ENCODE measurements around the gene ZKSCAN2.

ZKSCAN2 gene

GRCh38 chr16:25189305-25189704, 68.3 kb downstream of the ZKSCAN2 start:
- TF ChIP-seq BHLHE40 (IDR thresholded peaks at IDR 0.05; ENCODE audit: borderline replicate concordance) (no peak), ELF4 (IDR thresholded peaks at IDR 0.05) (no peak)
- ChIA-PET POLR2A (no interaction called here), CTCF (no interaction called here)
- no peak for DNase-seq (ENCODE audit: extremely low spot score)

GRCh38 chr16:25187491-25187795, 70.2 kb downstream of the ZKSCAN2 start:
- ChIA-PET POLR2A (no interaction called here), CTCF (no interaction called here)
- no peak for DNase-seq (ENCODE audit: extremely low spot score)
- TF ChIP-seq FOXK2 (IDR thresholded peaks at IDR 0.05) (no peak), LEF1 (IDR thresholded peaks at IDR 0.05; ENCODE audit: borderline replicate concordance) (no peak), L3MBTL2 (conservative IDR thresholded peaks at IDR 0.05) (no peak), ELF4 (IDR thresholded peaks at IDR 0.05) (no peak), FOXA1 (IDR thresholded peaks at IDR 0.05) (no peak), BHLHE40 (IDR thresholded peaks at IDR 0.05; ENCODE audit: borderline replicate concordance) (no peak), PKNOX1 (IDR thresholded peaks at IDR 0.05) (no peak), ZNF384 (IDR thresholded peaks at IDR 0.05) (no peak), NFRKB (IDR thresholded peaks at IDR 0.05) (no peak), SP1 (IDR thresholded peaks at IDR 0.05) (no peak), HDGF (IDR thresholded peaks at IDR 0.05; ENCODE audit: borderline replicate concordance) (no peak), FOXM1 (IDR thresholded peaks at IDR 0.05; ENCODE audit: borderline replicate concordance) (no peak), TARDBP (IDR thresholded peaks at IDR 0.05) (no peak), ARNT (IDR thresholded peaks at IDR 0.05) (no peak), CTBP1 (IDR thresholded peaks at IDR 0.05; ENCODE audit: borderline replicate concordance) (no peak)

Measured in HEK293T (cell line).